ENCODE results near the gene TMOD1. TPM values are rescaled to one million over a fixed set of nuclear protein-coding genes. Genes with fewer than 3 reads are reported as not detected.

The TMOD1 gene
- total and polyA plus RNA-seq, 2 experiments from 2014 or later: 0.34 to 1.3 TPM

DNA sequence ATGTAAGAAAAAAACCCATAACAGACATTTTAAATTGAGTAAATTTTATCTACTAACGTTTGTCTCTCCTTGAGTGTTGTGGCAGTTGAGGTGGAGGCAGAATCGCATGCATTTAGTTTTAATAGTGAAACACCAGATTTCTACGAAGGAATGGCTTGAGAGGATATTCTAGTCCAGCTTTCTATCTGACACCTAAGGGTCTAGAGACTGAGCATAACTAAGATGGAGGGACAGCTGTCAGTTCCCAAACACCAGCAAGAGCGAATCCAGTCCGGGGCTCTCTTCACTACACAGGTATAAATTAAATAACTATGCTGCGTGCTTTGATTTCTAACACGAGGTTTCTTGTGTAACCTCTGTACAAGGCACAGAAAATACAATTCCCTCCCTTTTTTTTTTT is 133.6 kb downstream of the TMOD1 start:
- Histone ChIP-seq H3K4me3 (peak overlapping the region; percentile 97), H4K20me1 (ENCODE audit: insufficient read depth) (peaks cover 3% of the 10 kb centered on the region; the same call in 1 of the 2 replicates), H3K27me3 (replicated peaks; ENCODE audit: insufficient read depth) (no peaks in the 10 kb centered on the region), H3K4me1 (ENCODE audit: insufficient read depth) (peaks cover 39% of the 10 kb centered on the region), H3K27ac (peak overlapping the region; percentile 98), H2AFZ (peak overlapping the region; percentile 85; the same call in 1 of the 2 replicates), H3K79me2 (ENCODE audit: insufficient read depth) (peaks cover 83% of the 10 kb centered on the region), H3K4me2 (ENCODE audit: unreplicated experiment) (peak overlapping the region; percentile 99), H3K9me3 (ENCODE audit: low read depth) (no peaks in the 10 kb centered on the region), H3K9me2 (ENCODE audit: insufficient read depth) (no peaks in the 10 kb centered on the region), H3K36me3 (ENCODE audit: low read depth) (no peaks in the 10 kb centered on the region; the same call in 1 of the 2 replicates), H3F3A (ENCODE audit: insufficient read depth) (peaks cover 28% of the 10 kb centered on the region), H3K9ac (peak overlapping the region; percentile 94)
- no peak for DNase-seq
- WGBS, 2 experiments (ENCODE audit: low coverage in 1 of 2, low lambda C conversion rate in 2 of 2, missing lambda C conversion rate in 2 of 2): 64 to 65% methylated on average over 7 of the region's 7 CpGs
- no peak for TF ChIP-seq EZH2phosphoT487 (IDR thresholded peaks at IDR 0.05; ENCODE audit: insufficient read depth, low read depth)
- no peak for TF ChIP-seq EZH2 (IDR thresholded peaks at IDR 0.05; ENCODE audit: insufficient read depth, poor library complexity, severe bottlenecking)
- in situ Hi-C loops (cut with MboI): no loop called here

DNA sequence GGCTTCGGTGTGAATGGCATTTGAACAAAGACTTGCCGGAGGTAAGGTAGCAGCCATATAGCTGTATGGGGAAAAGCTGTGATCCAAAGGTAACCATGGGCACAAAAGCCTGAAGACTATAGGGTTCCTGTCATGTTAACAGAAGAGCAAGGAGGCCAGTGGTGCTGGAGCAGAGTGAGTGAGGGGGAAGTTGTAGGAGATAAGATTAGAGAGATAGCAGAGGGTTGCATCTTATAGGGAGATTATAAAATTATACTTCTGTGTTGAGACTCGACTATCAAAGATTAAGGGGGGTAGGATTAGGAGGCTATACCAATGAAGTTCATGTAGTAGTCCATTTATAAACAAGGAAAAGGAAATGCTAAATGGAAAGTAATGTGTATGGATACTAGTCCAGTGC is 135.4 kb downstream of the TMOD1 start:
- in situ Hi-C loops (cut with MboI): no loop called here

GRCh38 chr9:97638666-97639065 is 137.2 kb downstream of the TMOD1 start:
- Histone ChIP-seq H3F3A (ENCODE audit: insufficient read depth) (peaks cover 13% of the 10 kb centered on the region), H3K4me3 (no peak overlapping the region), H3K9me2 (ENCODE audit: insufficient read depth) (no peaks in the 10 kb centered on the region), H3K27me3 (replicated peaks; ENCODE audit: insufficient read depth) (no peaks in the 10 kb centered on the region), H3K27ac (no peak overlapping the region), H3K79me2 (ENCODE audit: insufficient read depth) (peaks cover 98% of the 10 kb centered on the region), H3K9me3 (ENCODE audit: low read depth) (no peaks in the 10 kb centered on the region), H3K4me2 (ENCODE audit: unreplicated experiment) (no peak overlapping the region), H4K20me1 (ENCODE audit: insufficient read depth) (peaks cover 3% of the 10 kb centered on the region; the same call in 1 of the 2 replicates), H3K9ac (no peak overlapping the region), H2AFZ (no peak overlapping the region), H3K36me3 (ENCODE audit: low read depth) (peaks cover 19% of the 10 kb centered on the region), H3K4me1 (ENCODE audit: insufficient read depth) (peaks cover 30% of the 10 kb centered on the region)
- peak; percentile 28 for DNase-seq
- WGBS, 2 experiments (ENCODE audit: low coverage in 1 of 2, low lambda C conversion rate in 2 of 2, missing lambda C conversion rate in 2 of 2): 68 to 71% methylated on average over 3 of the region's 3 CpGs
- in situ Hi-C loops (cut with MboI): no loop called here
- TF ChIP-seq EZH2phosphoT487 (IDR thresholded peaks at IDR 0.05; ENCODE audit: insufficient read depth, low read depth): no peak

More for the DNA sequence above, 135.4 kb downstream of the TMOD1 start:
- no peak overlapping the region for H3K4me2 ChIP-seq (ENCODE audit: unreplicated experiment)
- no peak overlapping the region for H3K4me3 ChIP-seq
- no peak for DNase-seq
- peaks cover 3% of the 10 kb centered on the region; the same call in 1 of the 2 replicates for H4K20me1 ChIP-seq (ENCODE audit: insufficient read depth)
- H3K27me3 ChIP-seq (replicated peaks; ENCODE audit: insufficient read depth): no peaks in the 10 kb centered on the region
- no peak overlapping the region for H3K9ac ChIP-seq
- H2AFZ ChIP-seq: no peak overlapping the region
- H3K9me2 ChIP-seq (ENCODE audit: insufficient read depth): no peaks in the 10 kb centered on the region
- H3K36me3 ChIP-seq (ENCODE audit: low read depth): peaks cover 8% of the 10 kb centered on the region
- H3F3A ChIP-seq (ENCODE audit: insufficient read depth): peaks cover 23% of the 10 kb centered on the region
- no peak overlapping the region for H3K27ac ChIP-seq
- 68 to 71% methylated on average over 3 of the region's 3 CpGs for WGBS, 2 experiments (ENCODE audit: low coverage in 1 of 2, low lambda C conversion rate in 2 of 2, missing lambda C conversion rate in 2 of 2)
- peaks cover 83% of the 10 kb centered on the region for H3K79me2 ChIP-seq (ENCODE audit: insufficient read depth)
- H3K4me1 ChIP-seq (ENCODE audit: insufficient read depth): peaks cover 33% of the 10 kb centered on the region
- TF ChIP-seq EZH2phosphoT487 (IDR thresholded peaks at IDR 0.05; ENCODE audit: insufficient read depth, low read depth): no peak
- no peak for TF ChIP-seq EZH2 (IDR thresholded peaks at IDR 0.05; ENCODE audit: insufficient read depth, poor library complexity, severe bottlenecking)
- no peaks in the 10 kb centered on the region for H3K9me3 ChIP-seq (ENCODE audit: low read depth)

- DNase-seq: peak; percentile 14
- in situ Hi-C loops (cut with MboI): no loop called here
- WGBS, 2 experiments (ENCODE audit: low coverage in 1 of 2, low lambda C conversion rate in 2 of 2, missing lambda C conversion rate in 2 of 2): 96 to 97% methylated on average over 2 of the region's 2 CpGs
- Histone ChIP-seq H3K27me3 (replicated peaks; ENCODE audit: insufficient read depth) (no peaks in the 10 kb centered on the region), H3K9ac (no peak overlapping the region), H3K27ac (no peak overlapping the region), H3F3A (ENCODE audit: insufficient read depth) (no peaks in the 10 kb centered on the region), H2AFZ (no peak overlapping the region), H3K36me3 (ENCODE audit: low read depth) (peaks cover 31% of the 10 kb centered on the region), H4K20me1 (ENCODE audit: insufficient read depth) (0 out of 2 replicates have a peak, but pooled peaks cover 3% of the 10 kb centered on the region), H3K4me3 (no peak overlapping the region), H3K9me3 (ENCODE audit: low read depth) (no peaks in the 10 kb centered on the region), H3K4me2 (ENCODE audit: unreplicated experiment) (no peak overlapping the region), H3K4me1 (ENCODE audit: insufficient read depth) (peaks cover 24% of the 10 kb centered on the region), H3K79me2 (ENCODE audit: insufficient read depth) (peaks cover 100% of the 10 kb centered on the region), H3K9me2 (ENCODE audit: insufficient read depth) (no peaks in the 10 kb centered on the region)
- TF ChIP-seq EZH2 (IDR thresholded peaks at IDR 0.05; ENCODE audit: insufficient read depth, poor library complexity, severe bottlenecking): no peak
Measured at GRCh38 chr9:97640325-97640724, 138.9 kb downstream of the TMOD1 start.

DNA sequence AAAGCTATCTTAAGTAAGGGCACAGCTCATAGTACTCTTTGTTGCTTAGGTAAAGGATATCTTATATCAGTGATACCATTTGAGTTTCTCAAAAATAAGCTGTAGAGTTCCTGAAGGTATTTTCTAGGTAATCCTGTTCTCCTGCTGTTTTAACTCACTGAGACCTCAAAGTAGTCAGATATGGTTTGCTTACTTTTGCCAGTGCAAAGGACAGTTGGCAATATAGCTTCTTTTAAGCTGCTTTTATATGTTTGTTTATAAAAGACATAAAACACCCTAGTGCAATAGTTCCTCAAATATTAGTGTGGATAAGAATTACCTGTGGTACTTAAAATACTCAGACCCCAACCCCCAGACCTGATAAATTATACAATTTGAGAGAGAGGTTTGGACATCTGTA is 144.3 kb downstream of the TMOD1 start:
- Histone ChIP-seq H3K9me2 (ENCODE audit: insufficient read depth) (no peaks in the 10 kb centered on the region), H3K4me3 (no peak overlapping the region), H3K9ac (no peak overlapping the region), H3K36me3 (ENCODE audit: low read depth) (peaks cover 71% of the 10 kb centered on the region), H4K20me1 (ENCODE audit: insufficient read depth) (no peaks in the 10 kb centered on the region), H3K27me3 (replicated peaks; ENCODE audit: insufficient read depth) (no peaks in the 10 kb centered on the region), H3K4me1 (ENCODE audit: insufficient read depth) (no peaks in the 10 kb centered on the region), H3K79me2 (ENCODE audit: insufficient read depth) (peaks cover 62% of the 10 kb centered on the region), H3F3A (ENCODE audit: insufficient read depth) (no peaks in the 10 kb centered on the region; the same call in 1 of the 2 replicates), H3K4me2 (ENCODE audit: unreplicated experiment) (no peak overlapping the region), H3K27ac (no peak overlapping the region), H3K9me3 (ENCODE audit: low read depth) (no peaks in the 10 kb centered on the region), H2AFZ (no peak overlapping the region)
- DNase-seq: no peak
- in situ Hi-C loops (cut with MboI): no loop called here
- TF ChIP-seq EZH2phosphoT487 (IDR thresholded peaks at IDR 0.05; ENCODE audit: insufficient read depth, low read depth) (no peak), EZH2 (IDR thresholded peaks at IDR 0.05; ENCODE audit: insufficient read depth, poor library complexity, severe bottlenecking) (no peak)
